Activated T-cell treated with anti-CD3 and anti-CD28 coated beads for 4 hours (primary cell): ENCODE data around the gene FBXO48.

Experiments
- DNase-seq: peaks from one replicate; pipeline ENCODE4 v3.0.0-alpha.2; 2020

Gene FBXO48

DNA sequence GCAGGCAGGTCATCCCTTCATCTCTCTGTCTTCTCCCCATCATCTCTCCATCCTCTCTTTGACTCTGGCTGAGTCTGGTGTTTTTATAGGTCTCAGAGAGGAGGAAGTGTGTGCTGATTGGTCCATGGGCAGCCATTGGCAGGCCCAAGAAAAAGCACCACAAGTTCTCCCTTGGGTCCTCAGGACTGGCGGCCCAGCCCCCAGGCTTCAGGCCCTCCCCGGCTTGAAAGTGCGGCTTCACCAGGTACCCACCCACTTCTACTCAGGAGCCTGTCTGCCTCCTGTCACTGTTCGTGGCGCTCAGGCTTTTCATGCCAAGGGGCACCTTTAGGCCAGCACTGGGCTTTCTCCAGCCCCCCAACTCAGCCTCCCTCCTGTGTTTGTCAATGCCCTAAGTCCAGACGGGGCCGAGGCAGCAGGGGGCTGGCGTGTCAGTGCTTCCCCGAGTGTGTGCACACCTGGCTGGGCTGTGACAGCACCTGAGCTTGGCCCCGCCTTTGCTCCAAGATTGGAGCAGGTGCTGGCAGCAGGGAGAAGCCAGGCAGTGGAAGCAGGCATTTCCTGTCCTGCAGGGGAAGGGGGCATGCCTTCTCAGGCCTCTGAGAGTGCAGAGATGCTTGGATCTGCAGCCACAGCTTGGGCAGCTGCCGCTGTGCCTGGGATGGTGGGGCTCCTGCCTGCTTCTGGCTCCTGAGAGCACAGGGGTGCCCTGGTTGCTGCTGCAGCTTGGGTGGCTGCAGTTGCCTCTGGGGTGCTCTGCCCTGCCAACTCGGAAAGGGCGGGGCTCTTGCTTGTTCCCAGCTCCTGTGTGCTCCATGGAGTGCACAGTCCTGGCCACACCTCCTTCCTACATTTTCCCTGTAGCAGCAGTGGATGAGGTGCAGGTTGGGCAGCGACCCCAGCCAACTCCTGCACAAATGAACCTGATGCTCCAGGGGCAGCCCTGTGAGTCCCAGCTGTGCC is 34.1 kb downstream of the FBXO48 start:
- no peak for DNase-seq

DNA sequence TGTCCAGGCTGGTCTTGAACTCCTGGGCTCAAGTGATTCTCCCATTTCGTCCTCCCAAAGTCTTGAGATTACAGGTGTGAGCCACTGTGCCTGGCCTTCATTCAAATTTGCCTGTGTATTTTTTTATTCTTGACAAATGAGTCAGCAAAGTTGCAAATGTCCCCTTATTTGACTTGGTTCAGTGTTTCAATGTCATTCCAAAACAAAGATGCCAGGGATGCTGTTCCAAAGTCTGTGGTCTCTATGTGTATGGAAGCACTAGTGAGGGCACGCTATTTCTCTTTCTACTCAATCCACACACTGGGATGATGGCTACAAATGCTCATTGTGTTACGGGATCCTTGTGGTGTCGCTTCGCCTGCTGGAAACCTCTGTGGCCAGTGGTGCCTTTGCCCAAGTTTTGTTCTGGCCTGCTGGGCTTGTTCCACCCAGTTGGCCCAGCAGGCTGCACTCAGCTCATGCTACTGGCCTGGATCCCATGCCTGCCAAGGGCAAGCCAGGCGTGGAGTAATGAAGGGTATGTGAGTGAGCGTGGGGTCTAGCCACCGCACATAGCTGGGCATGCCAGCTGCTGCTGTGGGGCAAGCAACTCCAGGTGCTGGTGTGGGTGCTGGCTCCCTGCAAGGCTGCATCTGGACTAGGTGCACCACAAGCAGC is 35.6 kb downstream of the FBXO48 start:
- DNase-seq: no peak

- DNase-seq: no peak
These were observed 37.7 kb downstream of the FBXO48 start for GRCh38 chr2:68429311-68429826.

DNA sequence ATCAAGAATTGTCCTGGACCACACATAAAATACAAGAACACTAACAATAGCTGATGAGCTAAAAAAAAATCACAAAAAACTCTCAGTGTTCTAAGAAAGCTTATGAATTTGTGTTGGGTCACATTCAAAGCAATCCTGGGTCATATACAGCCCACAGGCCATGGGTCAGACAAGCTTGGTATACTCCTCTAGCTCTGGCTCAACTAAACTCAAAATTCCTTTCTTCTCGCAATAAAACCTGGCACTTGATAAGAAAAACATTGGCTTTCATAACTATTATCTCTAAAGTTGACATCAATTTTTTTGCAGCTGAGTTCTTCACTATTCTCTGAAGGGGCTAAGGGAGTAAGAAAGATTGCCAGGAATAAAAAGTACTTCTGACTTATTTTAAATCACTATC is 38.3 kb downstream of the FBXO48 start:
- DNase-seq: no peak

GRCh38 chr2:68428126-68428525 is 39.0 kb downstream of the FBXO48 start:
- DNase-seq: no peak

GRCh38 chr2:68426848-68427579 is 40.1 kb downstream of the FBXO48 start:
- no peak for DNase-seq

DNA sequence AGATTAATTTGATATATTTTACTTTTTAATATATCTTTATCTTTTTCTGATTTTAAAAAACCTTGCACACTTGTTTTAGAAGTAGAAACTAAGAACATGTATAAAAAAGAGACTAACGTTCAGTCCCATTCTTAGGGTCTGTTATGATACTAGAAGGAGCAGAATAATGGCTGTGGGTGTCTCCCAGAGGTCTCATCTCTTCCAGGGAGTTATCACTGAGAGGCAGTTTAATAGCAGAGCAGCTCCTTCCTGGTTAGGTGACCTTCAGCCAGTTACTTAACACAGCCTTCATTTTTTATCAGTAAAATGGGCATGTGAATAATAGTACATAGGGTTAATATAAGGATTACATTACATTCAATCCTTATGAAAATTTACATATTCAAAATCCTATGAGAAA is 40.6 kb downstream of the FBXO48 start:
- DNase-seq: no peak

GRCh38 chr2:68425503-68425902 is 41.6 kb downstream of the FBXO48 start:
- no peak for DNase-seq

GRCh38 chr2:68423966-68424650 is 43.0 kb downstream of the FBXO48 start:
- DNase-seq: no peak

GRCh38 chr2:68420254-68420910 is 46.7 kb downstream of the FBXO48 start:
- no peak for DNase-seq

- DNase-seq: no peak
These were observed 48.2 kb downstream of the FBXO48 start for GRCh38 chr2:68418855-68419254.

DNA sequence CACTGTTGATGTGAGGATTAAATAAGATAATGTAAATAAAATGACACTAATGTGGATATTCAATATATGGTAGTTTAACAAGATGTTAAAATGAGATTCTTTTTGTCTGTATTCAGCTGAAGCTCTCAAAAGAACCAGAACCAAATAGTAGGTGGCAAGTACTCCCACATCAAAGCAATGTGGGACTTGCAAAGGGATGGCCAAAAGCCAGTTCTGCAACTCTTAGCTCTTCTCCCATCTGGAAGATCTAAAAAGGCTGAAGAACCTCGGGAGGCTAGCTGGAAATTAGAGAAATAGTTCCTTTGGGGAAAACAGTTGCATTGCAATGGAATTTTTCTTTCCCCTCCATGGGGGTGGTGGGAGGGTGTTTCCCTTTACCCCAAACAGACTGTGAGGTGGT is 48.7 kb downstream of the FBXO48 start:
- DNase-seq: no peak

GRCh38 chr2:68417926-68418325 is 49.2 kb downstream of the FBXO48 start:
- DNase-seq: no peak

GRCh38 chr2:68416081-68416675 is 50.9 kb downstream of the FBXO48 start:
- DNase-seq: no peak

GRCh38 chr2:68415521-68415920 is 51.6 kb downstream of the FBXO48 start:
- no peak for DNase-seq

DNA sequence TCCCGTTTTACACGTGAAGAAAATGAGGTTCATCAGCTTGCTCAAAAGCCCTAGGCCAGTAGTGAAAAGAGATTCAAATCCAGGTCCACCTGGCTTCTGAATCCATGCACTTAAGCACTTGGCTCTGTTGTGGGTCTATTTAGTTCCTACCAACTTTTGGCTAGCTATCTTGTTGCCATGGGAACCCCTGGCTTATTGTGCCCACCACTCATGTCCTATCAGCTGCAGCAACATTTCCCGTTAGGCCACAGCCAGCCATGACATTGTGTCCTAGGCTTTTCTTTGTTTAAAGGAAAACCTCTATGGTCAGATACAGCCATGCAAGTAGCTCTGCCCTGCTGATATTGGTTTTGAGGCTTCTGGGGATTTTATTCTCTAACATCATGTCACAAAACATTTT is 52.2 kb downstream of the FBXO48 start:
- no peak for DNase-seq

- DNase-seq: no peak
These were observed 52.6 kb downstream of the FBXO48 start for GRCh38 chr2:68414452-68414851.

- no peak for DNase-seq
These were observed 53.6 kb downstream of the FBXO48 start for GRCh38 chr2:68413466-68413865.

DNA sequence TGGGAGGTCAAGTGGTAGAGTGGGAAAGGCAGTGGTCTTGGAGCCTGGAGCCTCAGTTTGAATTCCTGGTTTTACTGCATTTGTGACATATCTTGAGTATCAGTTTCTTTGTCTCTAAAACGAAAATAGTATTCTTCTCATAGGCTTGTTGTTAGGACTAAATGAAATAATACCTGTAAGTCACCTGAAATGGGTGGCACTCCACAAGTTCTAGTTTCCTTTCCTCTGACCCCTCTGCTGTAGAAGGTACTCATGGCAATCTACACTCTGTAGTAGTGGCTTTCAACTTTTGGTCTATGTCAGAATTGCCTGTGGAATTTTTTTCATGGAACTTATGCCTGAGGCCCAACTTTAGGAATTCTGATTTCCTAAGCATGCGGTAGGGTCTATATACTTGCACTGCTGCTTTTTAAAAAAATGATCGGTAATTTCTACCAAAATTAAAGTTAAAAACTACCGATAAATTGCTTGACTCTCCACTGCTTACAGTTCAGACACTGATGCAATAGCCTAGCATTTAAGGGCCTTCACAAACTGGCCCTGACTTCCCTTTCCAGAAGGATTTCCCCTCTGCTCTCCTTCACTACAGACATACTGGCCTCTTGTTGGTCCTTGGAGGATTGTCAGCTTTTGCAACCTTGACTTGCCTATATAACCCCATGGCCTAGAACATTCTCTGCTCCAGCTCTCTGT is 54.8 kb downstream of the FBXO48 start:
- no peak for DNase-seq

GRCh38 chr2:68411397-68412126 is 55.5 kb downstream of the FBXO48 start:
- DNase-seq: no peak
